ENCODE data around the gene ABHD12B.
"Not testable (repeated sequence)": the region's sequence is repeated elsewhere in the genome, so short reads cannot be mapped to it uniquely, and the experiment has no call there.

The ABHD12B gene

GRCh38 chr14:50897005-50897404, 25.2 kb downstream of the ABHD12B start:
- DNase-seq (ENCODE audit: low read depth): not testable (repeated sequence)

- DNase-seq (ENCODE audit: low read depth): no peak
Measured at GRCh38 chr14:50897658-50898175, 25.9 kb downstream of the ABHD12B start.

- DNase-seq (ENCODE audit: low read depth): no peak
Measured at GRCh38 chr14:50901361-50901760, 29.5 kb downstream of the ABHD12B start.

- no peak for DNase-seq (ENCODE audit: low read depth)
Measured at GRCh38 chr14:50904719-50905118, 32.9 kb downstream of the ABHD12B start.

- no peak for DNase-seq (ENCODE audit: low read depth)
Measured at GRCh38 chr14:50906326-50907065, 34.6 kb downstream of the ABHD12B start.

GRCh38 chr14:50910495-50911420, 38.9 kb downstream of the ABHD12B start:
- DNase-seq (ENCODE audit: low read depth): no peak

GRCh38 chr14:50917449-50917848, 45.6 kb downstream of the ABHD12B start:
- DNase-seq (ENCODE audit: low read depth): no peak

GRCh38 chr14:50919524-50919923, 47.7 kb downstream of the ABHD12B start:
- DNase-seq (ENCODE audit: low read depth): not testable (repeated sequence)

GRCh38 chr14:50920482-50921230, 48.8 kb downstream of the ABHD12B start:
- no peak for DNase-seq (ENCODE audit: low read depth)

- no peak for DNase-seq (ENCODE audit: low read depth)
Measured at GRCh38 chr14:50922803-50923202, 51.0 kb downstream of the ABHD12B start.

- no peak for DNase-seq (ENCODE audit: low read depth)
Measured at GRCh38 chr14:50924236-50924635, 52.4 kb downstream of the ABHD12B start.

- DNase-seq (ENCODE audit: low read depth): no peak
Measured at GRCh38 chr14:50924843-50925242, 53.0 kb downstream of the ABHD12B start.

GRCh38 chr14:50926851-50927386, 55.1 kb downstream of the ABHD12B start:
- no peak for DNase-seq (ENCODE audit: low read depth)

- DNase-seq (ENCODE audit: low read depth): no peak
Measured at GRCh38 chr14:50928002-50928635, 56.3 kb downstream of the ABHD12B start.

GRCh38 chr14:50929506-50929905, 57.7 kb downstream of the ABHD12B start:
- DNase-seq (ENCODE audit: low read depth): no peak

- no peak for DNase-seq (ENCODE audit: low read depth)
Measured at GRCh38 chr14:50931559-50931958, 59.7 kb downstream of the ABHD12B start.

- DNase-seq (ENCODE audit: low read depth): no peak
Measured at GRCh38 chr14:50932156-50932555, 60.3 kb downstream of the ABHD12B start.

GRCh38 chr14:50932592-50933495, 61.0 kb downstream of the ABHD12B start:
- no peak for DNase-seq (ENCODE audit: low read depth)

- no peak for DNase-seq (ENCODE audit: low read depth)
Measured at GRCh38 chr14:50935126-50936015, 63.5 kb downstream of the ABHD12B start.
